GM19238 (cell line): Measurements from ENCODE around the gene SOX12.
"Not testable (repeated sequence)": the region's sequence is repeated elsewhere in the genome, so short reads cannot be mapped to it uniquely, and the experiment has no call there.

Experiments used
- DNase-seq: peaks from one replicate; pipeline ENCODE4 v3.0.0; 2011; ENCODE audit warnings: low spot score; ENCODE audit not compliant: insufficient read length

SOX12 gene

GRCh38 chr20:328975-329695 lies 3.8 kb downstream of the SOX12 start:
- DNase-seq: no peak

- no peak for DNase-seq
Measured at GRCh38 chr20:329851-330232, 4.5 kb downstream of the SOX12 start.

- peak; percentile 63 for DNase-seq
Measured at GRCh38 chr20:330233-331149, 5.1 kb downstream of the SOX12 start.

- DNase-seq: no peak
Measured at GRCh38 chr20:334578-334977, 9.2 kb downstream of the SOX12 start.

- DNase-seq: not testable (repeated sequence)
Measured at GRCh38 chr20:336040-336439, 10.7 kb downstream of the SOX12 start.

- DNase-seq: no peak
Measured at GRCh38 chr20:341682-342081, 16.3 kb downstream of the SOX12 start.

- no peak for DNase-seq
Measured at GRCh38 chr20:343107-343506, 17.8 kb downstream of the SOX12 start.

- no peak for DNase-seq
Measured at GRCh38 chr20:346033-346639, 20.8 kb downstream of the SOX12 start.

- DNase-seq: peak; percentile 70
Measured at GRCh38 chr20:346640-347316, 21.4 kb downstream of the SOX12 start, which contains the start of gene NRSN2. TSS of gene NRSN2 (plus strand) at chr20:347111. CDS start at chr20:349644, 2,533 bp downstream.

- DNase-seq: no peak
Measured at GRCh38 chr20:347317-347639, 21.9 kb downstream of the SOX12 start.

- DNase-seq: peak; percentile 90
Measured at GRCh38 chr20:347640-348484, 22.5 kb downstream of the SOX12 start.

GRCh38 chr20:348972-349841 lies 23.9 kb downstream of the SOX12 start:
- no peak for DNase-seq

GRCh38 chr20:353166-353565 lies 27.8 kb downstream of the SOX12 start:
- DNase-seq: no peak

GRCh38 chr20:354298-354977 lies 29.1 kb downstream of the SOX12 start:
- DNase-seq: peak; percentile 85

- not testable (repeated sequence) for DNase-seq
Measured at GRCh38 chr20:356154-356553, 30.8 kb downstream of the SOX12 start.

- DNase-seq: no peak
Measured at GRCh38 chr20:356745-357144, 31.4 kb downstream of the SOX12 start.

GRCh38 chr20:358891-359555 lies 33.7 kb downstream of the SOX12 start:
- no peak for DNase-seq

- no peak for DNase-seq
Measured at GRCh38 chr20:361561-361960, 36.2 kb downstream of the SOX12 start.
